ENCODE results near the gene NBEA. TPM values are rescaled to one million over a fixed set of nuclear protein-coding genes. Genes with fewer than 3 reads are reported as not detected.
A peak's percentile ranks its signal among the peaks of the same experiment; 100 is the strongest.

NBEA gene
- total and polyA plus RNA-seq, 2 experiments from 2014 or later: 9.1 to 29.1 TPM

DNA sequence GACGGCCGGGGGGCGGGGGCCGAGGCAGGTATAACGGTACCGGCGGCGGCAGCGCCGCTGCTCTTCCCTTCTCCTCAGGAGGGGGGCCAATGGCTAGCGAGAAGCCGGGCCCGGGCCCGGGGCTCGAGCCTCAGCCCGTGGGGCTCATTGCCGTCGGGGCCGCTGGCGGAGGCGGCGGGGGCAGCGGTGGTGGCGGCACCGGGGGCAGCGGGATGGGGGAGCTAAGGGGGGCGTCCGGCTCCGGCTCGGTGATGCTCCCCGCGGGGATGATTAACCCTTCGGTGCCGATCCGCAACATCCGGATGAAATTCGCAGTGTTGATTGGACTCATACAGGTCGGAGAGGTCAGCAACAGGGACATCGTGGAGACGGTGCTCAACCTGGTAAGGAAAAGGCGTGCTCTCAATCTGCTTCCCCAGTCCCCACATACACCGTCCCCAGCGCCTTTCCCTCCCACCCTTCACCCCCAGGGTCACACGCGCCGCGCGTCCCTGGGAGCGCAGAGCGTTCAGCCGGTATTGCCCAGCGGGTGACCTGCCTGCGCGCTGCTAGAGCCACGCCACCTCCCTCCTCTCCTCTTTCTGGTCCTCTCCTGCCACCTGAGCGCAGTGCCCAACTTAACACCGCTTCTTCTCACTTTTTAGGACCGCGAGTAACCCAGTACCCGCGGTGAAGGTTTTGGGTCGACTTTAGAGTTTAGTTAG is 814 bp downstream of the NBEA start:
- peaks cover 17% of the 10 kb centered on the region for H3K27me3 ChIP-seq (ENCODE audit: insufficient read depth)
- H3F3A ChIP-seq (replicated peaks; ENCODE audit: low read depth): no peaks in the 10 kb centered on the region
- no peaks in the 10 kb centered on the region; the same call in 2 of the 3 replicates for H3K9me3 Mint-ChIP-seq
- no peak overlapping the region for H2AFZ ChIP-seq
- DNase-seq (ENCODE audit: low spot score) (peak; percentile 78), ATAC-seq (peak; percentile 67)
- no peaks in the 10 kb centered on the region for H3K36me3 ChIP-seq (ENCODE audit: insufficient read depth)
- H3K4me1 Mint-ChIP-seq: peaks cover 49% of the 10 kb centered on the region
- TF ChIP-seq NANOG (IDR thresholded peaks at IDR 0.05; ENCODE audit: borderline replicate concordance) (no peak), POLR2AphosphoS5 (IDR thresholded peaks at IDR 0.05; ENCODE audit: low read depth) (0 out of 2 replicates have a peak, but pooled peaks have one; percentile 30)
- TF ChIP-seq, protein P1, sequence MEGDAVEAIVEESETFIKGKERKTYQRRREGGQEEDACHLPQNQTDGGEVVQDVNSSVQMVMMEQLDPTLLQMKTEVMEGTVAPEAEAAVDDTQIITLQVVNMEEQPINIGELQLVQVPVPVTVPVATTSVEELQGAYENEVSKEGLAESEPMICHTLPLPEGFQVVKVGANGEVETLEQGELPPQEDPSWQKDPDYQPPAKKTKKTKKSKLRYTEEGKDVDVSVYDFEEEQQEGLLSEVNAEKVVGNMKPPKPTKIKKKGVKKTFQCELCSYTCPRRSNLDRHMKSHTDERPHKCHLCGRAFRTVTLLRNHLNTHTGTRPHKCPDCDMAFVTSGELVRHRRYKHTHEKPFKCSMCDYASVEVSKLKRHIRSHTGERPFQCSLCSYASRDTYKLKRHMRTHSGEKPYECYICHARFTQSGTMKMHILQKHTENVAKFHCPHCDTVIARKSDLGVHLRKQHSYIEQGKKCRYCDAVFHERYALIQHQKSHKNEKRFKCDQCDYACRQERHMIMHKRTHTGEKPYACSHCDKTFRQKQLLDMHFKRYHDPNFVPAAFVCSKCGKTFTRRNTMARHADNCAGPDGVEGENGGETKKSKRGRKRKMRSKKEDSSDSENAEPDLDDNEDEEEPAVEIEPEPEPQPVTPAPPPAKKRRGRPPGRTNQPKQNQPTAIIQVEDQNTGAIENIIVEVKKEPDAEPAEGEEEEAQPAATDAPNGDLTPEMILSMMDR (conservative IDR thresholded peaks at IDR 0.05; ENCODE audit: low read depth in 2 of 2): peak in 1 of 2 experiments; percentile 36; a peak in 1 of 4 replicates
- peaks cover 14% of the 10 kb centered on the region for H3K27me3 Mint-ChIP-seq (ENCODE audit: insufficient read depth, low read depth, poor library complexity)
- H3K79me2 ChIP-seq (replicated peaks; ENCODE audit: insufficient read depth): peaks cover 45% of the 10 kb centered on the region
- H3K4me1 ChIP-seq (ENCODE audit: insufficient read depth): peaks cover 38% of the 10 kb centered on the region
- H3K4me3 ChIP-seq: peak overlapping the region; percentile 68
- H4K20me1 ChIP-seq (replicated peaks; ENCODE audit: insufficient read depth): peaks cover 7% of the 10 kb centered on the region
- H3K36me3 Mint-ChIP-seq (ENCODE audit: low read depth): peaks cover 3% of the 10 kb centered on the region; the same call in 2 of the 3 replicates
- no peaks in the 10 kb centered on the region for H3K9me2 ChIP-seq (ENCODE audit: insufficient read depth)
- no peak overlapping the region for H3K27ac ChIP-seq (ENCODE audit: low read depth)
- H3K4me3 Mint-ChIP-seq: peak overlapping the region; percentile 90
- H3K4me2 ChIP-seq: peak overlapping the region; percentile 80
- peak overlapping the region; percentile 34; the same call in 1 of the 2 replicates for H3K27ac Mint-ChIP-seq

- Histone ChIP-seq H4K20me1 (replicated peaks; ENCODE audit: insufficient read depth) (peaks cover 7% of the 10 kb centered on the region), H3K27me3 (ENCODE audit: insufficient read depth) (peaks cover 17% of the 10 kb centered on the region), H3K4me1 (ENCODE audit: insufficient read depth) (peaks cover 39% of the 10 kb centered on the region), H3K4me2 (peak overlapping the region; percentile 80), H3K4me3 (peak overlapping the region; percentile 68), H3K36me3 (ENCODE audit: insufficient read depth) (no peaks in the 10 kb centered on the region), H3K9me2 (ENCODE audit: insufficient read depth) (no peaks in the 10 kb centered on the region), H2AFZ (no peak overlapping the region), H3F3A (replicated peaks; ENCODE audit: low read depth) (no peaks in the 10 kb centered on the region), H3K27ac (ENCODE audit: low read depth) (no peak overlapping the region), H3K79me2 (replicated peaks; ENCODE audit: insufficient read depth) (peaks cover 53% of the 10 kb centered on the region)
- Mint-ChIP-seq H3K4me1 (peaks cover 56% of the 10 kb centered on the region), H3K36me3 (ENCODE audit: low read depth) (peaks cover 3% of the 10 kb centered on the region; the same call in 1 of the 3 replicates), H3K9me3 (no peaks in the 10 kb centered on the region), H3K27me3 (ENCODE audit: insufficient read depth, low read depth, poor library complexity) (peaks cover 14% of the 10 kb centered on the region), H3K27ac (no peak overlapping the region), H3K4me3 (peak overlapping the region; percentile 90)
- DNase-seq (ENCODE audit: low spot score) (no peak), ATAC-seq (no peak)
- TF ChIP-seq POLR2AphosphoS5 (IDR thresholded peaks at IDR 0.05; ENCODE audit: low read depth) (no peak), JUNB (IDR thresholded peaks at IDR 0.05; ENCODE audit: unreplicated experiment) (no peak), CREB1 (CRISPR knock-in tag; IDR thresholded peaks at IDR 0.05; ENCODE audit: low read depth) (no peak), ZNF462 (CRISPR knock-in tag; IDR thresholded peaks at IDR 0.05) (no peak)
- TF ChIP-seq, protein P1 (conservative IDR thresholded peaks at IDR 0.05; ENCODE audit: low read depth in 2 of 2): no peak
These were observed 1.6 kb downstream of the NBEA start for GRCh38 chr13:34943436-34944273.

Data from GM23338 (cell line).